Gastrocnemius medialis (tissue), 4 donors: Measurements from ENCODE around the gene RGR.

ENCODE experiments used
- POLR2A ChIP-seq, 2 donors: fragments of 450-650 bp; IDR thresholded peaks; one replicate each; pipeline ENCODE4 v1.6.1; 2017; ENCODE audit warnings: antibody characterized with exemption in 2 of 2, mild to moderate bottlenecking in 2 of 2, moderate library complexity in 2 of 2
- TF ChIP-seq, protein P1 (sequence below), 5 experiments: fragments of 450-650 bp in 3 of 5; fragments of 200-600 bp in 2 of 5; sonication (generic) in 2 of 5; IDR thresholded peaks in 4 of 5; conservative IDR thresholded peaks in 1 of 5; 1 replicate in 4 of 5; 2 replicates in 1 of 5; pipeline ENCODE4 v1.5.1; 2016 to 2019; ENCODE audit warnings: antibody characterized with exemption in 5 of 5, mild to moderate bottlenecking in 3 of 5, moderate library complexity in 3 of 5

DNA sequence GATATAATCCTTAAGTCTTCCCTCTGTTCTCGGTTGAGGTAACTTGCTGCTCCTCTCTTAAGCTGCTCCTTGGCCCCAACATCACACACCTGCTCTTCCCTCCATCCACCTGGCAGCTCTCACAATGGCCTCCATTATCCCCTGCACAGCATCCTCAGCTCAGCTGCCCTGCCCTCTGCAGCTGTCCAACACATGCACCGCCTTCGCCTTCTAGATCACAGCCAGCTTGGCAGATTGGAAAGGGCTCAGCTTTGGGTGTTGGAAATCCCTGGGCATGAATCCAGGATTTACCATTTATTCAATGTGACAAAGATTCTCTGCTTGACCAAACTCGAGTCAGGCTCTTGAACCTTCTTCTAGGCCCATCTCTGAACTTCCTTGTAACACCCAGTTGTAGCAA, 20.6 kb downstream of the RGR start:
- TF ChIP-seq, protein P1, sequence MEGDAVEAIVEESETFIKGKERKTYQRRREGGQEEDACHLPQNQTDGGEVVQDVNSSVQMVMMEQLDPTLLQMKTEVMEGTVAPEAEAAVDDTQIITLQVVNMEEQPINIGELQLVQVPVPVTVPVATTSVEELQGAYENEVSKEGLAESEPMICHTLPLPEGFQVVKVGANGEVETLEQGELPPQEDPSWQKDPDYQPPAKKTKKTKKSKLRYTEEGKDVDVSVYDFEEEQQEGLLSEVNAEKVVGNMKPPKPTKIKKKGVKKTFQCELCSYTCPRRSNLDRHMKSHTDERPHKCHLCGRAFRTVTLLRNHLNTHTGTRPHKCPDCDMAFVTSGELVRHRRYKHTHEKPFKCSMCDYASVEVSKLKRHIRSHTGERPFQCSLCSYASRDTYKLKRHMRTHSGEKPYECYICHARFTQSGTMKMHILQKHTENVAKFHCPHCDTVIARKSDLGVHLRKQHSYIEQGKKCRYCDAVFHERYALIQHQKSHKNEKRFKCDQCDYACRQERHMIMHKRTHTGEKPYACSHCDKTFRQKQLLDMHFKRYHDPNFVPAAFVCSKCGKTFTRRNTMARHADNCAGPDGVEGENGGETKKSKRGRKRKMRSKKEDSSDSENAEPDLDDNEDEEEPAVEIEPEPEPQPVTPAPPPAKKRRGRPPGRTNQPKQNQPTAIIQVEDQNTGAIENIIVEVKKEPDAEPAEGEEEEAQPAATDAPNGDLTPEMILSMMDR (IDR thresholded peaks at IDR 0.05 in 4 of 5, conservative IDR thresholded peaks at IDR 0.05 in 1 of 5): no peak
- no peak for TF ChIP-seq POLR2A (IDR thresholded peaks at IDR 0.05)
